Measurements from ENCODE around the gene SH3PXD2A.

SH3PXD2A gene

DNA sequence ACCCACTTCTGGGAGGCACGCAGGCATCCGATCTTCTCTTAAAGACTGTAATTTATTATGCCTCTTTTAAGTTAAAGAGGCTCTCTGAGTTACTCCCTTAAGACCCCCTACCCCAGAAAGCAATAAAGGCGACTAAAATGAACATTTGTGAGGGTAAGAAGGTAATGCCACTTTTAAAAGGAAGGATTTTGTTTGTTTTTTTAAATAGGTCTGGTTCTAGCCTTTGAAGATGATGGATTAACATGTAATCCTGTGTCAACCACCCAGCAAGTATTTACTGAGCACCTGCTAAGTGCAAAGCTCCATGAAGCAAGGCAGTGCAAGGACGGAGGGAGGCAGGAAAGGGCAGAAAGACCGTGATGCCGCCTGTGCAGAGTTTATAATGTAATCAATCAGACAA is 26.1 kb downstream of the SH3PXD2A start:
- no peak overlapping the region for H3K4me3 ChIP-seq (ENCODE audit: low read length)
- peaks cover 9% of the 10 kb centered on the region for H3K4me1 ChIP-seq (ENCODE audit: control insufficient read depth, insufficient read depth, low read length)
- H3K9ac ChIP-seq (ENCODE audit: low read length): no peak overlapping the region
- H3K36me3 ChIP-seq (ENCODE audit: control insufficient read depth, insufficient read depth, low read length, severe bottlenecking): no peaks in the 10 kb centered on the region
- DNase-seq (ENCODE audit: low read depth): no peak
- peaks cover 3% of the 10 kb centered on the region for H3K9me3 ChIP-seq (ENCODE audit: control insufficient read depth, low read length)
- no peaks in the 10 kb centered on the region for H3K27me3 ChIP-seq (replicated peaks; ENCODE audit: control insufficient read depth, insufficient read depth, low read length)

DNA sequence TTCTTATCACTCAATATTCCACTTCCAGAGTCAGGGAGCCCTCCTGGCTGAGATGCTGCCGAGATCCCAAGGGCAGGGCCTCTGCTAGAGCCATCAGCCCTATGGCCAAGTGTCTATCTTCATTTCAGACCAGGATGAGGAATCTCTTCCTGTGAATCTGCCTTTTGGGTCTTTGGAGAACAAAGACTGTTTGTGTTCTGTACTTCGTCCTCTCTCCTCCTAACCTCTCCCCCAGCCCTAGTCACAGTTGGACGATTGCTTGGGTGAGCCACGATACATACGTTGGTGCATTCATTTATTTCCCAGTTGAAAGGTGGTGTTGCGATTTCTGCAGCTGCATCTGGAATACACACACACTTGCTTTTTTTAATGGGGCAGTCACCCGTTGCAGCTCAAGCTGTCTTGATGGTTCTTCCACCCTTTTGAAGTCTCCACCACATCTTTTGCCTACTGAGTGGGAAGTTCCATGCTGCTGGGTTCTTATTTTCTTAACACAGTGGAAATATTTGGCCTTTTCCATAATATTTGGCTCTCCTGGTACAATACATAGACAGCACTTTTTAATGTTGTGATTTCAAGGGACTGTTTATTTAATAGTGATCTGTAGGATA is 26.7 kb downstream of the SH3PXD2A start:
- DNase-seq (ENCODE audit: low read depth): no peak
- H3K36me3 ChIP-seq (ENCODE audit: control insufficient read depth, insufficient read depth, low read length, severe bottlenecking): no peaks in the 10 kb centered on the region
- H3K27me3 ChIP-seq (replicated peaks; ENCODE audit: control insufficient read depth, insufficient read depth, low read length): no peaks in the 10 kb centered on the region
- no peak overlapping the region for H3K4me3 ChIP-seq (ENCODE audit: low read length)
- H3K9ac ChIP-seq (ENCODE audit: low read length): no peak overlapping the region
- peaks cover 3% of the 10 kb centered on the region for H3K9me3 ChIP-seq (ENCODE audit: control insufficient read depth, low read length)
- peaks cover 3% of the 10 kb centered on the region for H3K4me1 ChIP-seq (ENCODE audit: control insufficient read depth, insufficient read depth, low read length)

- H3K9ac ChIP-seq (ENCODE audit: low read length): no peak overlapping the region
- no peak for DNase-seq (ENCODE audit: low read depth)
- H3K4me1 ChIP-seq (ENCODE audit: control insufficient read depth, insufficient read depth, low read length): no peaks in the 10 kb centered on the region
- H3K36me3 ChIP-seq (ENCODE audit: control insufficient read depth, insufficient read depth, low read length, severe bottlenecking): no peaks in the 10 kb centered on the region
- H3K4me3 ChIP-seq (ENCODE audit: low read length): no peak overlapping the region
- peaks cover 3% of the 10 kb centered on the region for H3K9me3 ChIP-seq (ENCODE audit: control insufficient read depth, low read length)
- H3K27me3 ChIP-seq (replicated peaks; ENCODE audit: control insufficient read depth, insufficient read depth, low read length): no peaks in the 10 kb centered on the region
Observed at GRCh38 chr10:103828107-103828506, 27.3 kb downstream of the SH3PXD2A start.

DNA sequence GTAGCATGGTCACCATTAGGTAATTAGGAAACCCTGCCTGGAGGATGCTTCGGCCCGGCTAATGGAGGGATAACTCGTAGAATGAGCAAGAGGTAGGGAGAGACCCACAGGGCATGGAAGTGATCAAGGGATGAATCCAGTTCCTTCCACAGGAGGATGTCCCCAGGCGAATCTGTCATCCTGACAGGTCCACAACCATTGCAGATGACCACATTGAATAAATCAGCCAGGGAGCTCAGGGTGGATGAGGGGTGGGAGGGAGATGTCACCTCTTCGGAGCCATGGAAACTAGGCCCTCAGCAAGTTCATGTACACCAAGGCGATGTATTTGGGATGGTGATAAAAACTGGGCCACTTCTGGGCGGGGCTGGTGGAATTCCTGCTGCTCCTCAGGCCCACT is 28.5 kb downstream of the SH3PXD2A start:
- Histone ChIP-seq H3K9me3 (ENCODE audit: control insufficient read depth, low read length) (no peaks in the 10 kb centered on the region), H3K9ac (ENCODE audit: low read length) (no peak overlapping the region), H3K4me3 (ENCODE audit: low read length) (no peak overlapping the region), H3K4me1 (ENCODE audit: control insufficient read depth, insufficient read depth, low read length) (peaks cover 2% of the 10 kb centered on the region), H3K36me3 (ENCODE audit: control insufficient read depth, insufficient read depth, low read length, severe bottlenecking) (no peaks in the 10 kb centered on the region), H3K27me3 (replicated peaks; ENCODE audit: control insufficient read depth, insufficient read depth, low read length) (no peaks in the 10 kb centered on the region)
- DNase-seq (ENCODE audit: low read depth): no peak

- Histone ChIP-seq H3K9ac (ENCODE audit: low read length) (no peak overlapping the region), H3K4me3 (ENCODE audit: low read length) (no peak overlapping the region), H3K36me3 (ENCODE audit: control insufficient read depth, insufficient read depth, low read length, severe bottlenecking) (no peaks in the 10 kb centered on the region), H3K9me3 (ENCODE audit: control insufficient read depth, low read length) (no peaks in the 10 kb centered on the region), H3K27me3 (replicated peaks; ENCODE audit: control insufficient read depth, insufficient read depth, low read length) (no peaks in the 10 kb centered on the region), H3K4me1 (ENCODE audit: control insufficient read depth, insufficient read depth, low read length) (peaks cover 10% of the 10 kb centered on the region)
- DNase-seq (ENCODE audit: low read depth): no peak
Observed at GRCh38 chr10:103824281-103824680, 31.1 kb downstream of the SH3PXD2A start.

DNA sequence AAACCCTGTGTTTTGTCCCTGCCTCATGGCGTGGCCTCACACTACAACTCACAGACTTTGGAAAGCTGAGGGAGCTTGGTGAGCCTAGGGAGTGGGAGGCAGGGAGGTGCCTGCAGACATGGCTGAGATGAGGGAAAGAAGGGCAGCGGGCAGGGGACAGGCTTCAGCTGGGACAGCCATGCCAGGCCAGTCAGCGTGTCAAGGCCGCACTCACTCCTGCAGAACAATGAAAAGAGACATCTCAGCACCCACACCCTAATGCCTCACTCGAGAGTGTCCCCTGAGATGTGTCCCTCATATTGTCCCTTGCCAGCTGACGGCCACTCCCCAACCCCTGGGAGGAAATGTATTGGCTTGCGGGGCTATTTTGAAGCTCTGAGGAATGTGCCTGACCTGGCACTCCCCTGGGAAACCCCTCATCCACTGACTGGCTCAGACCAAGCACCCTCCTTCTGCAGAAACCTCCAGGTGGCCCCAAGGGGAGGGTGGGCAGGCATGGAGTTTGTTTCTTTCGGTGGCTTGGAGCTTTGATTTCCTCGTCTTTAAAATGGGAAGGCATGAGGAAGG is 31.6 kb downstream of the SH3PXD2A start:
- no peak for DNase-seq (ENCODE audit: low read depth)
- H3K4me1 ChIP-seq (ENCODE audit: control insufficient read depth, insufficient read depth, low read length): peaks cover 10% of the 10 kb centered on the region
- H3K4me3 ChIP-seq (ENCODE audit: low read length): no peak overlapping the region
- H3K36me3 ChIP-seq (ENCODE audit: control insufficient read depth, insufficient read depth, low read length, severe bottlenecking): no peaks in the 10 kb centered on the region
- no peaks in the 10 kb centered on the region for H3K27me3 ChIP-seq (replicated peaks; ENCODE audit: control insufficient read depth, insufficient read depth, low read length)
- H3K9me3 ChIP-seq (ENCODE audit: control insufficient read depth, low read length): no peaks in the 10 kb centered on the region
- H3K9ac ChIP-seq (ENCODE audit: low read length): no peak overlapping the region

- Histone ChIP-seq H3K36me3 (ENCODE audit: control insufficient read depth, insufficient read depth, low read length, severe bottlenecking) (no peaks in the 10 kb centered on the region), H3K9ac (ENCODE audit: low read length) (no peak overlapping the region), H3K4me3 (ENCODE audit: low read length) (no peak overlapping the region), H3K9me3 (ENCODE audit: control insufficient read depth, low read length) (no peaks in the 10 kb centered on the region), H3K27me3 (replicated peaks; ENCODE audit: control insufficient read depth, insufficient read depth, low read length) (no peaks in the 10 kb centered on the region), H3K4me1 (ENCODE audit: control insufficient read depth, insufficient read depth, low read length) (peaks cover 10% of the 10 kb centered on the region)
- no peak for DNase-seq (ENCODE audit: low read depth)
Observed at GRCh38 chr10:103822800-103823199, 32.6 kb downstream of the SH3PXD2A start.

- H3K9me3 ChIP-seq (ENCODE audit: control insufficient read depth, low read length): no peaks in the 10 kb centered on the region
- peaks cover 10% of the 10 kb centered on the region for H3K4me1 ChIP-seq (ENCODE audit: control insufficient read depth, insufficient read depth, low read length)
- H3K9ac ChIP-seq (ENCODE audit: low read length): no peak overlapping the region
- no peaks in the 10 kb centered on the region for H3K27me3 ChIP-seq (replicated peaks; ENCODE audit: control insufficient read depth, insufficient read depth, low read length)
- H3K36me3 ChIP-seq (ENCODE audit: control insufficient read depth, insufficient read depth, low read length, severe bottlenecking): no peaks in the 10 kb centered on the region
- H3K4me3 ChIP-seq (ENCODE audit: low read length): no peak overlapping the region
- DNase-seq (ENCODE audit: low read depth): no peak
Observed at GRCh38 chr10:103822107-103822716, 33.2 kb downstream of the SH3PXD2A start.

DNA sequence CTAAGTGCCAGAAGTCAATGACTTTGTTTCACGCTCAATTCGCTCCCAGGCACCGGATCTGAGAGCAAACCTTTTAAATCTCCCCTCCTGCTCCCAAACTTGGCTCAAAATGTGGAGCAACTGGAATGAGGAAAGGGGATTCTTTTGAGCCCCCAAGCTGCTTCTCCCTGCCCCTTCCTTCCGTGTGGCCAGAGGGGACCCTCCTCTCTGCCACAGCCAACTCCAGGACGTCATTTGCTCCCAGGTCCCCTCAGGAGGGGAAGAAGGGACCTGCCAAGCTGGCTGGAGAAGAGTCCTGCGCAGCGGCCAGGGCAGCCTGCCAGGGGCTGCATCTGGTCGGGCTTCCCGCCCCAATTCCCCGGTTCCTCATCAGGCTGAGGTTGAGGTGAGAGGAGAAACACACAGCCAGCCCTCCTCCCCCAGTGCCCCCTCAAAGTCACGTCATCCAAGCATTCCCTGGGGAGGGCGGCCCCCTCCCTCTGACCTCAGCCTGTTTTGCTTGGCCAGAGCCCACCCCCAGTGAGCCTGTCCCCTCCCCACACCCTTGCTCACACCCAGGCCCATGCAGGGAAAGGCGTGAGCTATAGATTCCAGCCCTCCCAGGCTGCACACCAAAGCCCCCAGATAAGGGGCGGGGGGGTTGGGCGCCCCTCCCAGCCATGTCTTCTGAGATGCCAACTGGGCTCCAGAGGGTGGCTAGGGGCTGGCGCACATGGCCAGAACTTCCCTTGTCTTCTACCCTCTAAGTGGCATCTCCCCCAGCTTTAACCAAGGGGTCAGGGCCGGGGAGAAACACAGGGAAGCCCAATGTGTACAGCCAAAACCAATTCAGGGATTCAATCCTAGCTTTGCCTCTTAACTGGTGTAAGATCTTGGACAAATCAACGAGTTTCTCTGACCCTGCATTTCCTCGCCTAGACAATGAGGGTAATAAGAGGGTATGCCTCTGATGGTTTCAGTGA is 35.0 kb downstream of the SH3PXD2A start:
- Histone ChIP-seq H3K4me3 (ENCODE audit: low read length) (no peak overlapping the region), H3K27me3 (replicated peaks; ENCODE audit: control insufficient read depth, insufficient read depth, low read length) (no peaks in the 10 kb centered on the region), H3K9ac (ENCODE audit: low read length) (no peak overlapping the region), H3K4me1 (ENCODE audit: control insufficient read depth, insufficient read depth, low read length) (peaks cover 10% of the 10 kb centered on the region), H3K9me3 (ENCODE audit: control insufficient read depth, low read length) (no peaks in the 10 kb centered on the region), H3K36me3 (ENCODE audit: control insufficient read depth, insufficient read depth, low read length, severe bottlenecking) (no peaks in the 10 kb centered on the region)
- DNase-seq (ENCODE audit: low read depth): no peak

GRCh38 chr10:103819493-103819892 is 35.9 kb downstream of the SH3PXD2A start:
- no peak overlapping the region for H3K4me3 ChIP-seq (ENCODE audit: low read length)
- no peak for DNase-seq (ENCODE audit: low read depth)
- H3K4me1 ChIP-seq (ENCODE audit: control insufficient read depth, insufficient read depth, low read length): peaks cover 10% of the 10 kb centered on the region
- no peaks in the 10 kb centered on the region for H3K27me3 ChIP-seq (replicated peaks; ENCODE audit: control insufficient read depth, insufficient read depth, low read length)
- H3K9ac ChIP-seq (ENCODE audit: low read length): no peak overlapping the region
- H3K9me3 ChIP-seq (ENCODE audit: control insufficient read depth, low read length): no peaks in the 10 kb centered on the region
- no peaks in the 10 kb centered on the region for H3K36me3 ChIP-seq (ENCODE audit: control insufficient read depth, insufficient read depth, low read length, severe bottlenecking)

DNA sequence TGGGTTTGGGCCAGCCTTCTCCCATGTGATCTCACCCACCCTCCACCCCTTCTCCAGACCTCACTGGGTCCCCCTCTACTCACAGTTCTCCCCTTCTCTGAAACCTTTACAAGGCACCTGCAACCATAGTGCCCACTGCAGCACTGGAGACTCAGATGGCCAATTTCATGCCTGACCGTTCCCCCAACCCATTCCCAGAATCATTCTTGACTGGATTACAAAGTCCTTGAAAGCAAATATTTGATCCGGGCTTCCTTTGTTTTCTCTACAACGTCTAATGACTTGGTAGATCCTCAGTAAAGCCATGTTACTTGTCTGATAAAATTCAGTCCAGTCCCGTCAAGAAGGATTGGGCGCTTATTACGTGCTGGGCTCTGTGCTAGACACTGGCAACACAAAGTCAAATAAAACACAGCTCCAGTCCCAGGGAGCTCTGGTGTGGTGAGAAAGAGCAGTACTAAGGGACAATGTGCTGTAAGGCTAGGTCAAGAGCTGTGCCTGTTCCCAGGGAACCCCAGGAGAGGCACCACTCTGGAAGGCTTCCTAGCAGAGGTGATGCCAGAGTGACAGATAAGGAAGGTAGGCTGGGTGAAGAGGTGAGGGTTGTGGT is 36.5 kb downstream of the SH3PXD2A start:
- Histone ChIP-seq H3K4me3 (ENCODE audit: low read length) (no peak overlapping the region), H3K27me3 (replicated peaks; ENCODE audit: control insufficient read depth, insufficient read depth, low read length) (no peaks in the 10 kb centered on the region), H3K9me3 (ENCODE audit: control insufficient read depth, low read length) (no peaks in the 10 kb centered on the region), H3K36me3 (ENCODE audit: control insufficient read depth, insufficient read depth, low read length, severe bottlenecking) (no peaks in the 10 kb centered on the region), H3K9ac (ENCODE audit: low read length) (no peak overlapping the region), H3K4me1 (ENCODE audit: control insufficient read depth, insufficient read depth, low read length) (peaks cover 10% of the 10 kb centered on the region)
- DNase-seq (ENCODE audit: low read depth): no peak
